Measurements from ENCODE around the gene TSSK2.

Gene TSSK2

DNA sequence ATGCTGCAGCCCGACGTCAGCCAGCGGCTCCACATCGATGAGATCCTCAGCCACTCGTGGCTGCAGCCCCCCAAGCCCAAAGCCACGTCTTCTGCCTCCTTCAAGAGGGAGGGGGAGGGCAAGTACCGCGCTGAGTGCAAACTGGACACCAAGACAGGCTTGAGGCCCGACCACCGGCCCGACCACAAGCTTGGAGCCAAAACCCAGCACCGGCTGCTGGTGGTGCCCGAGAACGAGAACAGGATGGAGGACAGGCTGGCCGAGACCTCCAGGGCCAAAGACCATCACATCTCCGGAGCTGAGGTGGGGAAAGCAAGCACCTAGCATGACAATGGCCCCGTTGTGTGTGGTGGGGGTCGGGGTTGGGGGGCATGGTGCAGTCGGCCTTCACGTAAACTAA is 1.0 kb downstream of the TSSK2 start:
- in situ Hi-C loops (cut with HindIII; ENCODE audit: low pct_unique_long_range_greater_than_20kb, low sequenced_read_pairs) = no loop called here
- DNase-seq (ENCODE audit: low read depth in 1 of 2, low spot score in 1 of 2) = no peak
- TF ChIP-seq JUND (IDR thresholded peaks at IDR 0.05; ENCODE audit: low read depth) = no peak

DNA sequence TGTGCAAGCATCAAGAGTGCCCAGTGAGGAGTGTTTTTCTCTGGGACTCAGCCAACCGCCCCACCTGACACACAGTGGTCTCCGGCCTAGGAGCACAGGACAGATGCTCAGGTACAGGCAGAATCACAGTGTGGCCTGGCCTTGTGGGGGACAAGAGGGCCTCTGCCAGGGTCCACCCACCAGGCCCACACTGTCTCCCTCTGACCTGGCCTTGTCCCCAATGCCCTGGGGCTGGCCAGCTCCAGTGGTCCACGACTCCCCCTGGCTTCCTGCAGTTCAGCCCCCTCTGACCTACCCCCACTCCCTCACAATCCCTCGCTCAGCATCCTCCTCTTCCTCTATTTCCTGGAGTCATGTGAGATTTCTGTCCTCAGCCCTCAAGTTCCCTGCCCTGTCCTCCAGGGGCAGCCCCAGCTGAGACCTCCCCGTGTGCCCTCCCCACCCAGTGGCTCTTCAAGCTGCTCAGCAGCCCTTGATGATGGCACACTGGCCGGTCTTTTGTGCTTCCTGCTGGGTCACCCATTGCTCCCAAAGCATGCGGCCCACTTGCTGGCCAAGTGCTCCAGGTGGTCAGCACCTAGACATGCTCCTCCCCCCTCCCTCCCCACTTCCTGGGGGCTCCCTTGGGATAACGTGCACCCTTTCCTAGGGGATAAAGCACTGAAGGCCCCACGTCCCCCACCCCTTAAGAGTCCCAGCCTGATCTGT is 1.7 kb downstream of the TSSK2 start:
- in situ Hi-C loops (cut with HindIII; ENCODE audit: low pct_unique_long_range_greater_than_20kb, low sequenced_read_pairs) = no loop called here
- no peak for TF ChIP-seq JUND (IDR thresholded peaks at IDR 0.05; ENCODE audit: low read depth)

DNA sequence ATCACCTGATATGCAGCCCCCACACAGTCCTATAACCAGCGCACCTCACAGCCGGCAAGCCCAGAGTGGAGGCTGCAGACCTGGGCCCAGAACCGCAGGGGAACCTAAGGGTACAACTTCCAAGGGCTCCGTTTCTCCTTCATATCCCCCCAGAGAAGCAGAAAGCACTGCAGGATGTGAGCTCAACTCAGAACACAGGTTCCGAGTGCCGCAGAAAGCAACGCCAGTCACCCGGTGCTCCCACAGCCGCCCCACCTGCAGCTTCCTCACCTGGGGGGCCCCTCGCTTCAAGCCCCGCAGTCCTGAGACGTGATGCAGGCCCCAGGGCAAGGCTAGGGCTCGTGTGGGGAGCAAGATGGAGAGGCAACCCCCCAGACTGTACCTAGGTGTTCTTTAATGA is 2.5 kb downstream of the TSSK2 start:
- no peak for TF ChIP-seq JUND (IDR thresholded peaks at IDR 0.05; ENCODE audit: low read depth)
- DNase-seq (ENCODE audit: low read depth in 1 of 2, low spot score in 1 of 2) = no peak
- in situ Hi-C loops (cut with HindIII; ENCODE audit: low pct_unique_long_range_greater_than_20kb, low sequenced_read_pairs) = no loop called here

More for the DNA sequence above, 1.7 kb downstream of the TSSK2 start:
- no peak for DNase-seq (ENCODE audit: low read depth in 1 of 2, low spot score in 1 of 2)

DNA sequence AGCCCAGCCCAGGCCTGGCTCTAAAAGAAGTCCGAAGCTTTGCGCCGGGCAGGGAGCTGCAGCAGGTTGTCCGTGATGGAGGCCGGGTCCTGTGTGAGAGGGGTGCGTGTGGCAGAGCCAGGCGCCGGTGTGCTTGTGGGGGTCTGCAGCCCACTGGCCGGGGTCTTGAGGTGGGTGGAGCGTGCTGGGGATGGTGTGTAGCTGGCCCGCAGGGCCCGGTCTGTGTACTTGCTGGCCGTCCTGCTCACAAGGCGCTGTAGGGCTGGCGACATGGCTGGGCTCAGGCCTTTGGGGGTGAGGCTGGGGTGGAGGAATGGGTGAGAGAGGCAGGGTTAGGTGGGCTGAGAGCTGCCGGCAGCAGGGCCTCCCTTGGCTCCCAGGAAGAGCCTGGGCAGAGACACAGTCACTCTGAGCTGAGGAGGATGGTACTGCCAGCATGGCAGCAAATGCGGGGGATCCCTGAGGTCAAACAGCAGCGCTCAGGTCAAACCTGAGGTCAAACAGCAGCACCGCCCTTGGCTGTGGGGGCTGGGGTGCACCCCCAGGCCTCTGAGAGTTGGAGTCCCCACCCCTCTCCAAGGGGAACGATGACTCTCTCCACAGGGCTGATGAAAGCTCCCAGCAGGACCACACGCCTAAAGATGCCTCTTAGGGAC is 3.2 kb downstream of the TSSK2 start:
- no peak for TF ChIP-seq JUND (IDR thresholded peaks at IDR 0.05; ENCODE audit: low read depth)
- DNase-seq (ENCODE audit: low read depth in 1 of 2, low spot score in 1 of 2) = no peak
- in situ Hi-C loops (cut with HindIII; ENCODE audit: low pct_unique_long_range_greater_than_20kb, low sequenced_read_pairs) = no loop called here

DNA sequence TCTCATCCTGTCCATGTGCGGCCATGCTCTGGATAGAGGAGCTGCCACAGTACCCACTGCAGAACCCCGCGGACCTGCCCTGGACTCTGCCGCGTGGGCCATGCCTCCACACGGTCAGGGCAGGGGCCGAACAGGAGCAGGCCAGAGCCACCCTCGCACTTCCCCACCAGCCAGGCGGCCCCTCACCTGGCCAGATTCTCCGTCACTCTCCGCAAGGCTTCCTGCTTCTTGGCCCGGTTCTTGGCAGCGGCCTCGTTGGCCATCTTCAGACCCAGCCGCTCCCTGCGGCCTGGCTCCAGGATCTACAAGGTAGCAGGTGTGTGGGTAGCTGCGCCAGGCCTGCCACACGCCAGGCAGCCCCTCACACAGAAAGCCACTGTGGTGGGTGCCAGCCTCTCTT is 3.8 kb downstream of the TSSK2 start:
- TF ChIP-seq JUND (IDR thresholded peaks at IDR 0.05; ENCODE audit: low read depth) = no peak
- in situ Hi-C loops (cut with HindIII; ENCODE audit: low pct_unique_long_range_greater_than_20kb, low sequenced_read_pairs) = no loop called here
- DNase-seq (ENCODE audit: low read depth in 1 of 2, low spot score in 1 of 2) = no peak

DNA sequence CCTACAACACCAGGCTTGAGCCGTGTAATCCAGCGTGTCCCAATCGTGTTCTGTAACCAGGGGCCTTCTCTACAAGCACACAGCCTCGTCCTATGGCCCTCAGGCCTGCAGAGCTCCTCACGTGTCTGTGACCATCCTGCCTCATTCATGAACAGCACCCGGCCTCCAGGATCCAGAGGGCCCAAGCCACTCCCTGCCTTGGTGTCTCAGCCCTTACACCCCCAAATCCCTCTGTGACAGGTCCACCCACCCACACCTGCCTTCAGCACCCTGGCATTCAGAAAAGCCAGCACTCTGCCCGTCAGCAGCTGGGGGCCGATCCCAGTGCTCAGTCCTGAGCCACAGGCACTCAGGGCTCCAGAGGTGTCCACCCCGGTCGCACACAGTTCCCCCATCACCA is 5.8 kb downstream of the TSSK2 start:
- in situ Hi-C loops (cut with HindIII; ENCODE audit: low pct_unique_long_range_greater_than_20kb, low sequenced_read_pairs) = no loop called here
- TF ChIP-seq JUND (IDR thresholded peaks at IDR 0.05; ENCODE audit: low read depth) = no peak
- no peak for DNase-seq (ENCODE audit: low read depth in 1 of 2, low spot score in 1 of 2)

DNA sequence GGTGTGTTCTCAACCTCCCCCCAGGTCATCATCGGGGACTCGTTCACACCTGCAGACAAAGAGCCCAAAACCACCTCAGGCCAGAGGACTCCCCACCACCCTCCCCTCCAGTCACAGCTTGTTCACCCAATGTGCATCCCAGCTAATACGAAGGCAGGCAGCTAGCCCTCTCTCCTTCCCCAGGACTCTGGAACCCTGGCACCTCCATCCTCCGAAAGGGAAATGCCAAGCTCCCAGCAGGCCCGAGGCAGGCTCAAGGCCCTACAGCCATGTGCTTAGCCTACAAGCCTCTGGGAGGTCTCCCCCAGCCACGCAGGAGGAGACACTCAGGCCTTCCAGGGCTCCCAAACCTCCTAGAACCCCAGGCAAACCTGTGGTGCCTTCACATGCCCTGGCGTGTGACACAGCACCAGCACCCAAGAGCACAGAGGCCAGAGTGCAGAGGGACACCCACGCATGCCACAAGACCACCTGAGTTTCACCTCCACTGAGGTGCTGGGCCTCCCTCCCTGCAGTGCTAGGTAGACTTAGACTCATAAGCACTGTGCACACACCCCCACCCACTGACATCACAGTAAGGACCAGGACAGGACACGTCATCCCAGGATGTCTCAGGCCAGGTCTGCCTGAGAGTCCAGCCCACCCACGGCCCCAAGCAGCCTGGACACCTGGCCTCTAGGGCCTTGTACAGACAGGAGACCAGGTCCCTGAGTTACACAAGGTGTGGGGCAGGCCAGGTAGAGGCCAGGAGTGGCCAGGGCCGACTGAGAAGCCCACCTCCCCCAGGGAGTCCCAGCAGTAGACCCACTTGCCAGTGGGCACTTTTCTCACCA is 6.5 kb downstream of the TSSK2 start:
- in situ Hi-C loops (cut with HindIII; ENCODE audit: low pct_unique_long_range_greater_than_20kb, low sequenced_read_pairs) = no loop called here
- no peak for TF ChIP-seq JUND (IDR thresholded peaks at IDR 0.05; ENCODE audit: low read depth)

DNA sequence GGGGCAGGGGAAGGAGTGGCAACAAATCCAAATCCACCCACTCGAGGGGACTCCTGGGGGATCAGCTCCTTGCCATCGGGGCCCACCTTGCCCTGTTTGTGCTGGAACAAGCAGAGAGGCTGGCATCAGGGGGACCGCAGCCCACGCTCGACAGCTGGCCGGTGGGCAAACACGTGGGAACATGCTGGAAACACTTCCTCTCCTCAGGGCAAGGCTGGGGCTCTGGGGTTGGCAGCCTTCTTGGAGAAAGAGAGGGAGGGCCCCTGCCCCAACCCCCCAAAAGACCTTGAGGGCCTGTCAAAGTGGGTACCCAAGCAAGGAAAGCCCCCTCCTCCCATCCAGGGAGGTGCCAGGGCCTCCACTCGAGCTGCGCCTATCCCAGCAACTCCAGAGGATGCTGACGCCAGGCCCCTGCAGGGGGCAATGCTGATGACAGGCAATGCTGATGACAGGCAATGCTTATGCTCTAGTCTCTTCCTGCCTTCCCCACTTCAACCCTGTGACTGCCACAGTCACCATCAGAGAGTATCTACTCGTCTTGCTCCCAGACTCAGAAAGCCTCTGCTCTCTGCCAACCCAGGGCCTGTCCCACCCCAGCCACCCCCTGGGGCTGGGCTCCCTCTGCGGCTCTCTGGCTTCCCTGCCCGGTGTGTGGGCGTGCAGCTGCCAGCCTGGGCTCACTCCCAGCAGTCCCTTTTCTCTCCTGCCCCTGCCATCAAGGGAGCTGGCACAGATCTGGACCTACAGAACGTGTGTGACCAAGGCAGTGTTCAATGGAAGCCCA is 7.3 kb downstream of the TSSK2 start:
- DNase-seq (ENCODE audit: low read depth in 1 of 2, low spot score in 1 of 2) = no peak
- in situ Hi-C loops (cut with HindIII; ENCODE audit: low pct_unique_long_range_greater_than_20kb, low sequenced_read_pairs) = no loop called here
- no peak for TF ChIP-seq JUND (IDR thresholded peaks at IDR 0.05; ENCODE audit: low read depth)

More for the DNA sequence above, 6.5 kb downstream of the TSSK2 start:
- DNase-seq (ENCODE audit: low read depth in 1 of 2, low spot score in 1 of 2) = no peak

DNA sequence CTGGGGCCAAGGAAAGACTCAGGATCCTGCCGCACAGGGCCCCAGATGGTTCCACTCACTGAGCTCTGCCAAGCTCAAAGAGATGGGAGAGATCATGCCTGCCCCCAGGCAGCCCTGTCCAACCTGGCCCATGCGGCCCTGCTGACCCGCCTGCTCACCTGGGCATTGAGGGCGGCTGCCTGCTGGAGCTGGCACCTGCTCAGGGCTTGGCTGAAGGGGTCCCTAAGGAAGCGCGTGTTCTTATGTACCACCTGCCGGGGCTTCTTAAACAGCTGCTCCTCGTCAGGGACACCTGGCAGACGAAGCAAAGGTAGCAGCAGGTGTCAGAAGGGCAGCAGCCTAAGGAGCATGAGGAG is 7.9 kb downstream of the TSSK2 start:
- in situ Hi-C loops (cut with HindIII; ENCODE audit: low pct_unique_long_range_greater_than_20kb, low sequenced_read_pairs) = no loop called here
- no peak for DNase-seq (ENCODE audit: low read depth in 1 of 2, low spot score in 1 of 2)
- no peak for TF ChIP-seq JUND (IDR thresholded peaks at IDR 0.05; ENCODE audit: low read depth)

DNA sequence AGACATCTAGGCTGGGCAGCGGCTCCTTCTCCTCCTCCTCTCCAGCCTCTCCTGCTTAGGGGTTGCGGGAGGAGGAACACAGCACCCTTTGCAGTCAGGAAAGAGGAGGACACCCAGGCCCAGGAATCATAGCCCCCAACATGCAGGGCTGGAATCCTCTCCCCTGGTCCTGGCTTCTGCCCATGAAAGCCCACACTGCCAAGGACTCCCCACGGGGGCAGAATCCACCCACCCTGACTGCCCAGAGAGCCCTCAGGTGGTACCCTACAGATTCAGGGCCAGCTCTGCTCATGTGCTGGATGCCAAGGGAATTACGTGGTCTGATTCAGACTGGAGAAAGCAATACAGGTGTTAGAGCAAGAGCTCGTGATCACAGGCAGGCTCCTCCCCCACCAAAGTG is 8.9 kb downstream of the TSSK2 start:
- no peak for TF ChIP-seq JUND (IDR thresholded peaks at IDR 0.05; ENCODE audit: low read depth)
- DNase-seq (ENCODE audit: low read depth in 1 of 2, low spot score in 1 of 2) = no peak
- in situ Hi-C loops (cut with HindIII; ENCODE audit: low pct_unique_long_range_greater_than_20kb, low sequenced_read_pairs) = no loop called here

DNA sequence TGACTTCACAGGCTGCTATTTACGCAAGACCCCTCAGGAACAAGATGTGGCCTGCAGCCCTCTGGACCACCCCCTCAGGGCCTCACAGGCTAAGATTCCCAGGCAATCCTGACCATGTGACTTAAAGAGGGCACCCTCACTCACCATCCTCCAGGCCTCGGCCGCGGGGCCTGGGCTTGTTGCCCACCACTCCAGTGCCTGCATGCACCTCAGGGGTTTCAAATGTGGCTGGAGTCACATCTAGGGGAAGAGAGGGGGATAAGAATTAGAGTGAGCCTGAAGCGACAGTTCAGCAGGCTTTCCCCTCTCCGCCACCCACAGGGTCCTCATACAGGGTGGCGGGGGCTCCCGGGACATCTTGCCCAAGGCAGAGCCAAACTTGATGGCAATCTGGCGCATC is 11.3 kb downstream of the TSSK2 start:
- no peak for DNase-seq (ENCODE audit: low read depth in 1 of 2, low spot score in 1 of 2)
- no peak for TF ChIP-seq JUND (IDR thresholded peaks at IDR 0.05; ENCODE audit: low read depth)

DNA sequence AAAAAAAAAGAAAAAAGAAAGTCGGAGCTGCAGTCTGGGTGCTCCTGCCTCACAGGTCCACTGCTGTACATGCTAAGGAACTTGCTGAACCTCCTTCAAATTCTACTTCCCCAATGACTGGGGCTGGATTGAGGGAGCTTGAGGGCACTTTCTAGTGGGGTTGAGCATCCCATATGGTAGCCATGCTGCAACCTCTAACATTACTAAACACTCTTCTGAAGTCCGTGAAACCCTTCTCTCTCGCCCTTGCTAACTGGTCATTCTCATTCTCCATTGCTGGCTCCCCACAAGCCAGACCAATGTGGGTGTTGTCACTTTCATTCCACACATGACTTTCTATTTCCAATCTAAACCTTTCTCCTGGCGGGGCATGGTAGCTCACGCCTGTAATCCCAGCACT is 12.1 kb downstream of the TSSK2 start:
- no peak for TF ChIP-seq JUND (IDR thresholded peaks at IDR 0.05; ENCODE audit: low read depth)
- no peak for DNase-seq (ENCODE audit: low read depth in 1 of 2, low spot score in 1 of 2)
- in situ Hi-C loops (cut with HindIII; ENCODE audit: low pct_unique_long_range_greater_than_20kb, low sequenced_read_pairs) = no loop called here

More for the DNA sequence above, 11.3 kb downstream of the TSSK2 start:
- in situ Hi-C loops (cut with HindIII; ENCODE audit: low pct_unique_long_range_greater_than_20kb, low sequenced_read_pairs) = no loop called here
